ENCODE data around the gene PLEKHG1. TPM values are rescaled to one million over a fixed set of nuclear protein-coding genes. Genes with fewer than 3 reads are reported as not detected.

The PLEKHG1 gene
- total and polyA plus RNA-seq, 2 of the 13 experiments (the other 11 are each of a cell fraction or from before 2014, with no cell fraction given): 0.03 to 0.04 TPM

GRCh38 chr6:150588888-150589499 is 10.7 kb upstream of the PLEKHG1 start:
- Histone ChIP-seq H3K4me2 (ENCODE audit: low read depth, low read length) (no peak overlapping the region), H3K27me3 (ENCODE audit: control insufficient read depth in 1 of 2, insufficient read depth in 2 of 2, low read length in 2 of 2) (0 out of 5 replicates have a peak, but pooled peaks cover 0 to 5% of the 10 kb centered on the region in 2 experiments), H3K79me2 (ENCODE audit: insufficient read depth, low read length) (no peaks in the 10 kb centered on the region), H3K4me1 (ENCODE audit: insufficient read depth, low read length) (no peaks in the 10 kb centered on the region), H3K9ac (ENCODE audit: insufficient read depth, low read depth, low read length) (no peak overlapping the region), H4K20me1 (ENCODE audit: insufficient read depth, low read length) (no peaks in the 10 kb centered on the region), H3K36me3 (replicated peaks in 1 of 2; ENCODE audit: control insufficient read depth in 1 of 2, insufficient read depth in 2 of 2, low read length in 2 of 2) (no peaks in the 10 kb centered on the region), H2AFZ (ENCODE audit: low read length) (no peak overlapping the region), H3K9me3 (ENCODE audit: low read length) (no peaks in the 10 kb centered on the region), H3K4me3 (replicated peaks in 1 of 3; ENCODE audit: insufficient read depth in 1 of 3, low read depth in 2 of 3, low read length in 3 of 3) (no peak overlapping the region), H3K27ac (ENCODE audit: extremely low read length, insufficient read depth, low read length) (no peak overlapping the region)
- 13% methylated on average over 9 of the region's 9 CpGs for WGBS (ENCODE audit: low lambda C conversion rate)
- TF ChIP-seq ATF3 (CRISPR knock-in tag; IDR thresholded peaks at IDR 0.05): no peak
- TF ChIP-seq ZNF619 (CRISPR knock-in tag; IDR thresholded peaks at IDR 0.05): no peak
- no peak for TF ChIP-seq HOXD1 (CRISPR knock-in tag; IDR thresholded peaks at IDR 0.05)
- no peak for TF ChIP-seq ATF6 (CRISPR knock-in tag; conservative IDR thresholded peaks at IDR 0.05)
- no peak for TF ChIP-seq ADNP (CRISPR knock-in tag; IDR thresholded peaks at IDR 0.05)
- no peak for TF ChIP-seq FLYWCH1 (CRISPR knock-in tag; IDR thresholded peaks at IDR 0.05)
- no peak for DNase-seq (ENCODE audit: low spot score)
- ATAC-seq: no peak
- FAIRE-seq: no peak
- intact Hi-C loops (cut with micrococcal nuclease; ENCODE audit: unreplicated experiment) (no loop called here), in situ Hi-C loops (cut with HindIII; ENCODE audit: extremely low pct_ligation_motif_present, low pct_unique_long_range_greater_than_20kb) (no loop called here)
- ChIA-PET POLR2A (no interaction called here), CTCF (ENCODE audit: low intra/inter-chr PET ratio, low total read pairs) (no interaction called here)
- no TSS peak for BruUV-seq (replicated peaks)

- ATAC-seq: no peak
- in situ Hi-C loops (cut with HindIII; ENCODE audit: extremely low pct_ligation_motif_present, low pct_unique_long_range_greater_than_20kb): no loop called here
- H3K79me2 ChIP-seq (ENCODE audit: insufficient read depth, low read length): no peaks in the 10 kb centered on the region
- no peak overlapping the region for H2AFZ ChIP-seq (ENCODE audit: low read length)
- no peaks in the 10 kb centered on the region for H3K9me3 ChIP-seq (ENCODE audit: low read length)
- BruUV-seq (replicated peaks): no TSS peak
- POLR2A ChIA-PET: no interaction called here
- TF ChIP-seq SP2 (CRISPR knock-in tag; IDR thresholded peaks at IDR 0.05) (no peak), RXRA (CRISPR knock-in tag; IDR thresholded peaks at IDR 0.05) (no peak), BCL3 (CRISPR knock-in tag; IDR thresholded peaks at IDR 0.05) (no peak), ZKSCAN1 (IDR thresholded peaks at IDR 0.05; ENCODE audit: low read length) (no peak), RORA (CRISPR knock-in tag; IDR thresholded peaks at IDR 0.05) (no peak), MBNL3 (CRISPR knock-in tag; conservative IDR thresholded peaks at IDR 0.05) (no peak), ZNF629 (CRISPR knock-in tag; conservative IDR thresholded peaks at IDR 0.05) (no peak), NFE2L2 (IDR thresholded peaks at IDR 0.05; ENCODE audit: low read length) (no peak), POLR2AphosphoS5 (IDR thresholded peaks at IDR 0.05; ENCODE audit: low read depth, low read length) (no peak), ZNF703 (CRISPR knock-in tag; IDR thresholded peaks at IDR 0.05; ENCODE audit: borderline replicate concordance) (no peak), ZNF724P (CRISPR knock-in tag; IDR thresholded peaks at IDR 0.05; ENCODE audit: borderline replicate concordance) (no peak), ATRX (CRISPR knock-in tag; IDR thresholded peaks at IDR 0.05; ENCODE audit: borderline replicate concordance) (no peak), RFX1 (IDR thresholded peaks at IDR 0.05) (no peak)
- no peak overlapping the region for H3K4me3 ChIP-seq (replicated peaks in 1 of 3; ENCODE audit: insufficient read depth in 1 of 3, low read depth in 2 of 3, low read length in 3 of 3)
- H3K4me1 ChIP-seq (ENCODE audit: insufficient read depth, low read length): no peaks in the 10 kb centered on the region
- H3K36me3 ChIP-seq (replicated peaks in 1 of 2; ENCODE audit: control insufficient read depth in 1 of 2, insufficient read depth in 2 of 2, low read length in 2 of 2): no peaks in the 10 kb centered on the region
- intact Hi-C loops (cut with micrococcal nuclease; ENCODE audit: unreplicated experiment): no loop called here
- H3K4me2 ChIP-seq (ENCODE audit: low read depth, low read length): no peak overlapping the region
- CTCF ChIA-PET (ENCODE audit: low intra/inter-chr PET ratio, low total read pairs): no interaction called here
- FAIRE-seq: no peak
- no peak overlapping the region for H3K9ac ChIP-seq (ENCODE audit: insufficient read depth, low read depth, low read length)
- no peaks in the 10 kb centered on the region for H4K20me1 ChIP-seq (ENCODE audit: insufficient read depth, low read length)
- DNase-seq (ENCODE audit: low spot score): no peak
- H3K27ac ChIP-seq (ENCODE audit: extremely low read length, insufficient read depth, low read length): no peak overlapping the region
- H3K27me3 ChIP-seq (ENCODE audit: control insufficient read depth in 1 of 2, insufficient read depth in 2 of 2, low read length in 2 of 2): 0 out of 5 replicates have a peak, but pooled peaks cover 0 to 5% of the 10 kb centered on the region in 2 experiments
Measured at GRCh38 chr6:150589852-150590251, 9.8 kb upstream of the PLEKHG1 start.

Measured in HepG2 (cell line).